Brain microvascular endothelial cell (primary cell): ENCODE results near the gene PRKG1.

Source experiments
- DNase-seq: peaks from one replicate; pipeline ENCODE4 v3.0.0-alpha.2; 2020
- H3K27ac ChIP-seq: fragments of 250-450 bp; sonication (Bioruptor Pico); 2 replicates; pipeline ENCODE4 v1.5.1; 2020; ENCODE audit warnings: mild to moderate bottlenecking, moderate library complexity
- H3K27me3 ChIP-seq: fragments of 250-450 bp; sonication (Bioruptor Pico); replicated peaks from 2 replicates; pipeline ENCODE4 v1.5.1; 2020; ENCODE audit warnings: mild to moderate bottlenecking
- H3K36me3 ChIP-seq: fragments of 250-450 bp; sonication (Bioruptor Pico); replicated peaks from 2 replicates; pipeline ENCODE4 v1.5.1; 2020; ENCODE audit warnings: mild to moderate bottlenecking
- H3K4me3 ChIP-seq: 2 replicates; pipeline ENCODE4 v1.5.1; 2011; ENCODE audit warnings: low read depth, mild to moderate bottlenecking, control low read depth, low read length, moderate library complexity
- CTCF ChIP-seq: IDR thresholded peaks from 2 replicates; pipeline ENCODE4 v1.5.1; 2011; ENCODE audit warnings: low read depth, mild to moderate bottlenecking, moderate library complexity, low read length, control low read depth, inconsistent platforms; ENCODE audit errors: missing control alignments
- in situ Hi-C: cut with HindIII; loops from 2 replicates; pipeline ENCODE4 v1.10.0; 2017; ENCODE audit warnings: low sequenced_read_pairs, low pct_ligation_motif_present

The PRKG1 gene

GRCh38 chr10:51196508-51197175, 122.4 kb downstream of the PRKG1 start:
- Histone ChIP-seq H3K36me3 (no peaks in the 10 kb centered on the region), H3K27ac (no peak overlapping the region), H3K27me3 (no peaks in the 10 kb centered on the region), H3K4me3 (no peak overlapping the region)
- no peak for TF ChIP-seq CTCF
- in situ Hi-C loops = no loop called here
- DNase-seq = no peak

- no peak for TF ChIP-seq CTCF
- in situ Hi-C loops = no loop called here
These were observed 123.9 kb downstream of the PRKG1 start for GRCh38 chr10:51198170-51198569.

GRCh38 chr10:51201947-51202346, 127.7 kb downstream of the PRKG1 start:
- no peaks in the 10 kb centered on the region for H3K36me3 ChIP-seq
- in situ Hi-C loops = no loop called here
- H3K4me3 ChIP-seq = no peak overlapping the region
- DNase-seq = no peak
- H3K27ac ChIP-seq = no peak overlapping the region
- TF ChIP-seq CTCF = no peak
- H3K27me3 ChIP-seq = no peaks in the 10 kb centered on the region

More at GRCh38 chr10:51198170-51198569, 123.9 kb downstream of the PRKG1 start:
- Histone ChIP-seq H3K27me3 (no peaks in the 10 kb centered on the region), H3K36me3 (no peaks in the 10 kb centered on the region), H3K27ac (no peak overlapping the region), H3K4me3 (no peak overlapping the region)
- DNase-seq = no peak

GRCh38 chr10:51203359-51203758, 129.1 kb downstream of the PRKG1 start:
- DNase-seq = no peak
- TF ChIP-seq CTCF = no peak

GRCh38 chr10:51204066-51204465, 129.8 kb downstream of the PRKG1 start:
- Histone ChIP-seq H3K27me3 (no peaks in the 10 kb centered on the region), H3K36me3 (no peaks in the 10 kb centered on the region), H3K27ac (no peak overlapping the region), H3K4me3 (no peak overlapping the region)
- in situ Hi-C loops = no loop called here
- no peak for TF ChIP-seq CTCF
- no peak for DNase-seq

More at GRCh38 chr10:51203359-51203758, 129.1 kb downstream of the PRKG1 start:
- Histone ChIP-seq H3K27ac (no peak overlapping the region), H3K36me3 (no peaks in the 10 kb centered on the region), H3K4me3 (no peak overlapping the region), H3K27me3 (no peaks in the 10 kb centered on the region)
- in situ Hi-C loops = no loop called here

GRCh38 chr10:51204701-51205100, 130.4 kb downstream of the PRKG1 start:
- DNase-seq = no peak
- H3K4me3 ChIP-seq = no peak overlapping the region
- no peaks in the 10 kb centered on the region for H3K36me3 ChIP-seq
- no peak for TF ChIP-seq CTCF
- H3K27ac ChIP-seq = no peak overlapping the region
- in situ Hi-C loops = no loop called here
- H3K27me3 ChIP-seq = no peaks in the 10 kb centered on the region
